GM18511 (cell line): ENCODE measurements around the gene CMTM7.
A peak's percentile ranks its signal among the peaks of the same experiment; 100 is the strongest.

Experiments used
- ATAC-seq: cut with Tn5 transposase; IDR thresholded peaks from one replicate; pipeline ENCODE4 v1.9.1; 2021; ENCODE audit warnings: mild to moderate bottlenecking, moderate library complexity; ENCODE audit not compliant: unreplicated experiment

The CMTM7 gene

DNA sequence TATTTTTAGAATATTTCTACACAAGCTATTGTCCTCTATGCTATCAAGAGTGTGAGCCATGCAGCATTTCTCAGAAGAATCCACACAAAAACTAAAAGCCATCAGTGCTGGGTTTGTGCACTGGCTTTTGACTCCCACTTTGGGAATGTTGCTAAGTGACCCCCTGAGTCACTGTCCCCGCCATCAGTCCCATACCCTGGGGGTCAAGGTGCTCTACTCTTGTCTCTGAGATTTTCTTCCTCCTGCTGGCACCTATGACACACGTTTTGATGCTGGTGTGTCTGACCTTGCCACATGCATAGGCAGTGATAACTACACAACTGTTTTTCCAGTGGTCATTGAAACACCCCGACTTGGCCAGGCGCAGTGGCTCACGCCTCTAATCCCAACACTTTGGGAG is 19.8 kb downstream of the CMTM7 start:
- no peak for ATAC-seq

GRCh38 chr3:32412887-32413286 is 21.2 kb downstream of the CMTM7 start:
- ATAC-seq, result no peak

DNA sequence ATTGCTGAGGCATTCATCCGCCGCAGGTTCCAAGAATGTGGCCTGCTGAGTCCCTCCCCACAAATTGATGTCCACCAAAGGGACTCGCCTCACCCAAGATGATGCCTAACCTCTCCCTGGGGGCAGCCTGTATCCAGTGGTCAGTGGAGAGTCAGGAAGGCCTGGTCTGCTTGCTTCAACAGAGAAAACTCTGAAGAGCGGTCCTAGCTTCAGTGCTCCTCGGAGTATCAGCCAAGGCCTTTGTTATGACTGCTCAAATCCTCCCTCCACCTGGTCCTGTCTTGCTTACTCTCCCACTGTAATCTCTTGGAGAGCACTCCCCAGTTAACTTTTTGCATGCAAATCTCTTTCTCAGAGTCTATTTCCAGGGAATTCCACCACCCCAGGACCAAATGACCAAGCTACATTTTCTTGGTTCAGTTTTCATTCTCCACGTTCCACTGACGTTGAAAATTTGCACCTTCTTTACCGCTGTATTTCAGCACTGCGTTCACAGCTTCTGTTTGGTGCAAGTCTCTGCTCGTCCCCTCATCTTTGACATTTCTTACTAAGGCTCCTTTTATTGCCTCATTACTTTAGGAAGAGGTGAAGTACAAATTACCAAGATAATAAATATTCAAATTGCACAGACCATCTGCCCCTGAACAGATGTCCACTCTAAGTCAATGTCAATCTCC is 22.3 kb downstream of the CMTM7 start:
- peak; percentile 26 for ATAC-seq

GRCh38 chr3:32414522-32415202 is 23.0 kb downstream of the CMTM7 start:
- ATAC-seq, result peak; percentile 92

- no peak for ATAC-seq
Observed at GRCh38 chr3:32419742-32420125, 28.1 kb downstream of the CMTM7 start.

GRCh38 chr3:32420126-32421038 is 28.7 kb downstream of the CMTM7 start:
- ATAC-seq, result peak; percentile 80

GRCh38 chr3:32421185-32421584 is 29.5 kb downstream of the CMTM7 start:
- no peak for ATAC-seq

DNA sequence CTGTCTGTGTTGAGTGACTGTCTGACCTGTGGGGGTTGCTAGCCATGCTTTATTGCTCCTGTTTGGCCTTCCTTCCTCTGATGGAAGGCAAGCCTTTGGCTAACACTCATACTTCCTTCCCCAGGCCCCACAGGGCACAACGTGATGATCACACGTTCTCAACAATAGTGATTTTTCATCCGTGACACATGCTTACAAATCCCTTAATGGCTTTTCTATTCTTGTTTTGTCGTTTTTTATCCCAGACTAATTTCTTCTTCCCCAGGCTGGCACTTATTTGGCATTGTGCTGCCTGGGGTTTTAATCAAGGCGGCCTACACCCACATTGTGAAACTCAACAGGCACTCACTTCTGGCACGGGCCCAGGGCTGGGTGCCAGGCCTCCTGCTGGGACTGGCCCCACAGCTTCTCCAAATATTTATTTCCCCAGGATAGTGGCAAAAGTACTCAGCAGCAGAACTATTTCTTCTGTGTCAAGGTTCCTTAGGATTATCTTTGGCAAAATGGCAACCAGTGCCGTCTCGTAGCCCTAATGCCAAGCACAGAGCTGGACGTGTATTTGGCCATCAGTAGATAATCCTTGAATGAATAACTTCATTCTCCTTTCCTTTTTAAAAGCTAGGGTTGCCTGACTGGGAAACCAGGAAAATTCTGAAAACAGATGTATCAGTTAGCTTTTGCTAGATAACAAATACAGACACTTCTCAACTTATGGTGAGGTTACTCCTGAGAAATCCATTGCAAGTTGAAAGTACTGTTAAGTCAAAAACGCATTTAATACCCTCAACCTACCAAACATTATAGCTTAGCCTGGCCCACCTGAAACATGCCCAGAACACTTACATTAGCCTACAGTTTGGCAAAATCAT is 30.6 kb downstream of the CMTM7 start:
- no peak for ATAC-seq

DNA sequence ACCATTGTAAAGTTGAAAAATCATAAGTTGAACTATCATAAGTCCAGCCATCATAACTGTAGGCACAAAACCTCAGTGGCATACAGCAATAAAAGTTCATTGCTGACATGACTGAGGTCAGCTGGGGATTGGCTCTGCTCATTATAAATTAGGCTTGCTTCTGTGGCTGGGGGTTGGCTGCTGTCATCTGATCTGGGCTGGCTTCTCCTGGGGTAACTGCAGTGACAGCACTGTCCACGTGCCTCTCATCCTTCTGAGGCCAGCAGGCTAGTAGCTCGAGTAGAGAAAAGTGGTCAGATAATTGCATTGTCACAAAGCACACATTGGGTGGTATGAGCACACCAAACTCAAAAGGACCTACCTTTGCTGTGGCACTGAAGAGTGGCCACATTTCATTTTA is 31.3 kb downstream of the CMTM7 start:
- ATAC-seq, result no peak

GRCh38 chr3:32423534-32423933 is 31.9 kb downstream of the CMTM7 start:
- ATAC-seq, result peak; percentile 38

- ATAC-seq, result no peak
Observed at GRCh38 chr3:32423956-32424557, 32.4 kb downstream of the CMTM7 start.

GRCh38 chr3:32424581-32425250 is 33.1 kb downstream of the CMTM7 start:
- no peak for ATAC-seq

- ATAC-seq, result peak; percentile 87
Observed at GRCh38 chr3:32428092-32429068, 36.7 kb downstream of the CMTM7 start.

GRCh38 chr3:32430900-32431299 is 39.2 kb downstream of the CMTM7 start:
- no peak for ATAC-seq

- ATAC-seq, result no peak
Observed at GRCh38 chr3:32431481-32431880, 39.8 kb downstream of the CMTM7 start.

GRCh38 chr3:32432045-32432710 is 40.5 kb downstream of the CMTM7 start:
- ATAC-seq, result no peak

- ATAC-seq, result peak; percentile 40
Observed at GRCh38 chr3:32432711-32433530, 41.3 kb downstream of the CMTM7 start.
